ENCODE measurements around the gene PRSS53. TPM values are rescaled to one million over a fixed set of nuclear protein-coding genes. Genes with fewer than 3 reads are reported as not detected.
A peak's percentile ranks its signal among the peaks of the same experiment; 100 is the strongest.

PRSS53 gene
- total RNA-seq, 1 experiment from 2014 or later: 3.8 TPM

DNA sequence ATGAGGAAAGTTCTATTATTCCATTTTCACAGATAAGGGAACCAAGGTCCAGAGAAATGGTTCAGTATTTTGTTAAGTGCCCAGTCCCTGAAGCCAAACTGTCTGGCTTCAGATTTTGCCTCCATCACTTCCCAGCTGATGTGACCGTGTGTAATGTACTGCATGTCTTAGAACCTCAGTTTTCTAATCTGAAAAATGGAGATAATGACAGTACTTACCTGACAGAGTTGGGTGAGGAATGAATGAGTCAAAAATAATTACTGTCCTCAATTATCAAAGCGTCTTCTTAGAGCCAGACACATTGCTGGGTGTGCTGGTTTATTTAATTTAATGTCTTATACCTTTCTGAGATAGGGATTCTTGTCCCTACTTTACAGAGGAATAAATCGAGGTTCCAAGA is 21.4 kb downstream of the PRSS53 start:
- H3K79me2 ChIP-seq (ENCODE audit: low read length): peaks cover 62% of the 10 kb centered on the region
- no peak overlapping the region for H3K4me3 ChIP-seq (ENCODE audit: low read length)
- intact Hi-C loops (cut with micrococcal nuclease): no loop called here
- POLR2A ChIA-PET (ENCODE audit: unreplicated experiment): no interaction called here
- no peak overlapping the region for H2AFZ ChIP-seq (ENCODE audit: low read length)
- H3K4me1 ChIP-seq (ENCODE audit: insufficient read depth, low read length): peaks cover 9% of the 10 kb centered on the region; the same call in 1 of the 2 replicates
- no peaks in the 10 kb centered on the region for H3K9me2 ChIP-seq (replicated peaks; ENCODE audit: low read length)
- H4K20me1 ChIP-seq (ENCODE audit: low read length): no peaks in the 10 kb centered on the region
- H3K27me3 ChIP-seq (ENCODE audit: low read length): no peaks in the 10 kb centered on the region
- TF ChIP-seq, protein P1, sequence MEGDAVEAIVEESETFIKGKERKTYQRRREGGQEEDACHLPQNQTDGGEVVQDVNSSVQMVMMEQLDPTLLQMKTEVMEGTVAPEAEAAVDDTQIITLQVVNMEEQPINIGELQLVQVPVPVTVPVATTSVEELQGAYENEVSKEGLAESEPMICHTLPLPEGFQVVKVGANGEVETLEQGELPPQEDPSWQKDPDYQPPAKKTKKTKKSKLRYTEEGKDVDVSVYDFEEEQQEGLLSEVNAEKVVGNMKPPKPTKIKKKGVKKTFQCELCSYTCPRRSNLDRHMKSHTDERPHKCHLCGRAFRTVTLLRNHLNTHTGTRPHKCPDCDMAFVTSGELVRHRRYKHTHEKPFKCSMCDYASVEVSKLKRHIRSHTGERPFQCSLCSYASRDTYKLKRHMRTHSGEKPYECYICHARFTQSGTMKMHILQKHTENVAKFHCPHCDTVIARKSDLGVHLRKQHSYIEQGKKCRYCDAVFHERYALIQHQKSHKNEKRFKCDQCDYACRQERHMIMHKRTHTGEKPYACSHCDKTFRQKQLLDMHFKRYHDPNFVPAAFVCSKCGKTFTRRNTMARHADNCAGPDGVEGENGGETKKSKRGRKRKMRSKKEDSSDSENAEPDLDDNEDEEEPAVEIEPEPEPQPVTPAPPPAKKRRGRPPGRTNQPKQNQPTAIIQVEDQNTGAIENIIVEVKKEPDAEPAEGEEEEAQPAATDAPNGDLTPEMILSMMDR (conservative IDR thresholded peaks at IDR 0.05; ENCODE audit: low read depth, low read length): no peak
- no peak for TF ChIP-seq EZH2 (IDR thresholded peaks at IDR 0.05; ENCODE audit: low read length, unreplicated experiment)
- TF ChIP-seq EZH2phosphoT487 (IDR thresholded peaks at IDR 0.05; ENCODE audit: borderline replicate concordance, low read length): no peak
- H3K4me2 ChIP-seq (ENCODE audit: low read length): no peak overlapping the region
- no peaks in the 10 kb centered on the region for H3K9me3 ChIP-seq (ENCODE audit: low read length)
- no peaks in the 10 kb centered on the region for H3F3A ChIP-seq (ENCODE audit: low read length, unreplicated experiment)
- ATAC-seq (no peak), DNase-seq (no peak)
- no peaks in the 10 kb centered on the region for H3K36me3 ChIP-seq (ENCODE audit: low read depth, low read length)
- no TSS peak for BruUV-seq (replicated peaks)
- H3K27ac ChIP-seq (ENCODE audit: low read length): no peak overlapping the region
- CTCF ChIA-PET: no interaction called here
- H3K9ac ChIP-seq (ENCODE audit: low read length): no peak overlapping the region

DNA sequence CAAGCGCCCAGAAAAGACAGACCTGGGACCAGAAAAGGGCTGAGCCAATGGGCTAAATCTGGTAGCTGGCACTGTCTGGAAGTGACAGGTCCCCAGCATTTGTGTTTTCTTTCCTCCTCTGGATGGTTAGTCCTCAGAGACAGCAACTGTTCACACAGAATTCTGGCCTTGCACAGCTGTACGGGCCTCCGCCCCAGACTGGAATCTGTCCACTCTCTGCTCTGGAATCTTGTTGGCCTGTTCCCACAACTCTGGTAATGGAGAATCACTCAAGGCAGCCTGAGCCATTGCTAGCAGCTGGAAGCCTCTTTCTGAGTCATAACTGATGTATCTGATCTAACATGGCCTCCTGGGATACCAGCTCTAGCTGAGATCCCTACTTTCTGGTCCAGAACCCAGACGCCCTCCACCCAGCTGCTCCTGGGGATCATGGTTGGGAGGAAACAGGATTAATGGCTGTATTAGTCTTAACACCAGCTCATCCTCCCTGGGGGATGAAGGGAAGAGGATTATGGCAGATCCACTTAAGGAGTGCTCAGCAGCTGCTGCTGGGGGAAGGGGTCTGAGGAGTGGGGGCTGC is 23.8 kb downstream of the PRSS53 start:
- no peaks in the 10 kb centered on the region for H3F3A ChIP-seq (ENCODE audit: low read length, unreplicated experiment)
- H2AFZ ChIP-seq (ENCODE audit: low read length): no peak overlapping the region
- ChIA-PET POLR2A (ENCODE audit: unreplicated experiment) (no interaction called here), CTCF (interaction anchor here (0.7 kb wide), 1 partner anchor 43 kb away, joined by 3 read pairs; no protein-coding TSS in a partner anchor)
- H3K79me2 ChIP-seq (ENCODE audit: low read length): peaks cover 44% of the 10 kb centered on the region
- H3K4me3 ChIP-seq (ENCODE audit: low read length): no peak overlapping the region
- intact Hi-C loops (cut with micrococcal nuclease): no loop called here
- peaks cover 4% of the 10 kb centered on the region; the same call in 1 of the 2 replicates for H3K36me3 ChIP-seq (ENCODE audit: low read depth, low read length)
- no peaks in the 10 kb centered on the region for H3K4me1 ChIP-seq (ENCODE audit: insufficient read depth, low read length)
- no peaks in the 10 kb centered on the region for H4K20me1 ChIP-seq (ENCODE audit: low read length)
- H3K9me3 ChIP-seq (ENCODE audit: low read length): no peaks in the 10 kb centered on the region
- DNase-seq (peak; percentile 24), ATAC-seq (peak; percentile 67)
- H3K4me2 ChIP-seq (ENCODE audit: low read length): no peak overlapping the region
- TF ChIP-seq, protein P1 (conservative IDR thresholded peaks at IDR 0.05; ENCODE audit: low read depth, low read length): no peak
- TF ChIP-seq EZH2 (IDR thresholded peaks at IDR 0.05; ENCODE audit: low read length, unreplicated experiment) (no peak), EZH2phosphoT487 (IDR thresholded peaks at IDR 0.05; ENCODE audit: borderline replicate concordance, low read length) (no peak)
- H3K27ac ChIP-seq (ENCODE audit: low read length): no peak overlapping the region
- no peaks in the 10 kb centered on the region for H3K27me3 ChIP-seq (ENCODE audit: low read length)
- no peak overlapping the region for H3K9ac ChIP-seq (ENCODE audit: low read length)
- BruUV-seq (replicated peaks): no TSS peak
- no peaks in the 10 kb centered on the region for H3K9me2 ChIP-seq (replicated peaks; ENCODE audit: low read length)

DNA sequence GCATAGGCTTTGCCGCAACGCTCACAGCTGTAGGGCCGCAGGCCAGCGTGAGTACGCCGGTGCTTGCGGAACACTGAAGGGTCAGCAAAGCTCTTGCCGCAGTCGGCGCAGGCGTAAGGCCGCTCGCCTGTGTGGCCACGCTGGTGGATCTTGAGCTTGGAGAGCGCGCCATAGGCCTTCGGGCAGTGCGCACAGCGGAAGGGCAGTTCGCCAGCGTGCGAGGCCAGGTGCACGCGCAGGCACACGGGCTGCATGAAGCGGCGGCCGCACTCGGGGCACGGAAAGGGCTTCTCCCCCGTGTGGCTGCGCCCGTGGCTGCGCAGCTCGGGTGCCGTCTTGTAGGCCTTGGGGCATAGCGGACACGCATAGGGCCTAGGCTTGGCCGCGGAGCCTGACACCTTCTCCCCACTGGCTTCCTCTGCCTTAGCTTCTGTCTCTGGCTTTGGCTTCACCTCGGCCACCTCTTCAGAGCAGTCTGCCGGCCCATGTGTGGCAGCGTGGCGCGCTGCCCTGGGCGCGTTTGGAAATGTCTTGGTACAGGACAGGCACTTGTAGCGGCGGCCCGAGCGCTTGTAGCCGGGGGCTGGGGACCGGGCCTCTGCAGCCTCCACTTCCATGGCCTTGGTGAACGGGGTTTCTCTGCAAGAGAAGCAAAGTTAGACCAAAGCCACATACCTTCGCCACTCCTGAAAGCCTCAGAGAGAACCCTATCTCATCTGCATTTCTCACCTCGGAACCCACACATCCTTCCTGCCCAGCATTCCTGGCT is 24.7 kb downstream of the PRSS53 start:
- Histone ChIP-seq H3K4me3 (ENCODE audit: low read length) (no peak overlapping the region), H2AFZ (ENCODE audit: low read length) (no peak overlapping the region), H3K9me2 (replicated peaks; ENCODE audit: low read length) (no peaks in the 10 kb centered on the region), H3K36me3 (ENCODE audit: low read depth, low read length) (peaks cover 4% of the 10 kb centered on the region), H3F3A (ENCODE audit: low read length, unreplicated experiment) (no peaks in the 10 kb centered on the region), H3K27me3 (ENCODE audit: low read length) (no peaks in the 10 kb centered on the region), H3K4me2 (ENCODE audit: low read length) (no peak overlapping the region), H3K27ac (ENCODE audit: low read length) (no peak overlapping the region), H3K79me2 (ENCODE audit: low read length) (peaks cover 38% of the 10 kb centered on the region), H3K9me3 (ENCODE audit: low read length) (no peaks in the 10 kb centered on the region), H3K9ac (ENCODE audit: low read length) (no peak overlapping the region), H4K20me1 (ENCODE audit: low read length) (no peaks in the 10 kb centered on the region), H3K4me1 (ENCODE audit: insufficient read depth, low read length) (no peaks in the 10 kb centered on the region)
- intact Hi-C loops (cut with micrococcal nuclease): no loop called here
- TF ChIP-seq, protein P1 (conservative IDR thresholded peaks at IDR 0.05; ENCODE audit: low read depth, low read length): no peak
- TF ChIP-seq EZH2phosphoT487 (IDR thresholded peaks at IDR 0.05; ENCODE audit: borderline replicate concordance, low read length) (no peak), EZH2 (IDR thresholded peaks at IDR 0.05; ENCODE audit: low read length, unreplicated experiment) (no peak)
- ATAC-seq (no peak), DNase-seq (no peak)
- CTCF ChIA-PET: no interaction called here
- BruUV-seq (replicated peaks): no TSS peak
- POLR2A ChIA-PET (ENCODE audit: unreplicated experiment): no interaction called here
